GM19023 (cell line): ENCODE data around the gene TRPV2.

Experiments used
- ATAC-seq: cut with Tn5 transposase; IDR thresholded peaks from one replicate; pipeline ENCODE4 v1.9.1; 2021; ENCODE audit warnings: mild to moderate bottlenecking, moderate library complexity; ENCODE audit not compliant: unreplicated experiment

The TRPV2 gene

GRCh38 chr17:16473044-16474011 is 58.0 kb downstream of the TRPV2 start:
- ATAC-seq, result no peak

GRCh38 chr17:16474012-16474725 is 58.8 kb downstream of the TRPV2 start:
- no peak for ATAC-seq

DNA sequence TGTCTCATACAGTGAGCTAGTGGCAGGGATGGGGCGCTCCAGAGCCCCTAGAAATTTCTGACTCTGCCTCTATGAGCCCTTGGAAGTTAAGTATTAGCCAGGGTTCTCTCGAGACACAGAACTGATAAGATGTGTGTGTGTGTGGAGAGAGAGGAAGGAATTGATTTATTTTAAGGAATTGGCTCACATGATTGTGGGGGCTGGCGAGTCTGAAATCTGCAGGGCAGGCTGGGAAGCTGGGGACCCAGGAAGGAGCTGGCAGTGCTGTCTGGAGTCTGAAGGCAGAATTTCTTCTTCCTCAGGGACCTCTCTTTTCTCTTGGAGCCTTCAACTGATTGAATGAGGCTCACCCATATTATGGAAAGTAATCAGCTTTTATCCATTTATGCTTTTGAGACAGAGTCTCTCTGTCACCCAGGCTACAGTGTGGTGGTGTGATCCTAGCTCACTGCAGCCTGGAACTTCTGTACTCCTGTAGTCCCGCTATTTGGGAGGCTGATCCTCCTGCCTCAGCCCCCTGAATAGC is 59.9 kb downstream of the TRPV2 start:
- ATAC-seq, result no peak

DNA sequence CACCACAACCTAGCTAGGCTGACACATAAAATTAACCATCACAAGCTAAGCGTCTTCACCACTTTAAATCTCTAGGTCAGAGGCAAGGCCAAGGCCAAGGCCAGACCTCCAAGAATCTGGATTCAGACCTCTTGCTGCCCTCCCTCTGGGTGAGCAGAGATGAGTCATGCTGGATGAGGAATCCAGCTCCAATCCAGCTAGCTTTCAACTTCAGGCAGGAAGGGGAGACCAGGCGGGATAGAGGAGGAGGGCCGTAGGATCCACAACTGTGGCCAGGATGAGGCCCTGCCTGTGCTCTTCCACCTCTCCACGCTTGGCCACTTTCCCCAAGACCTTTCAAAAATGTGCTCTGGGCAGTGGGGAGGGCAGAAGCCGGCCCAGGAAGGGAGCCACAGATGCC is 61.9 kb downstream of the TRPV2 start:
- no peak for ATAC-seq

DNA sequence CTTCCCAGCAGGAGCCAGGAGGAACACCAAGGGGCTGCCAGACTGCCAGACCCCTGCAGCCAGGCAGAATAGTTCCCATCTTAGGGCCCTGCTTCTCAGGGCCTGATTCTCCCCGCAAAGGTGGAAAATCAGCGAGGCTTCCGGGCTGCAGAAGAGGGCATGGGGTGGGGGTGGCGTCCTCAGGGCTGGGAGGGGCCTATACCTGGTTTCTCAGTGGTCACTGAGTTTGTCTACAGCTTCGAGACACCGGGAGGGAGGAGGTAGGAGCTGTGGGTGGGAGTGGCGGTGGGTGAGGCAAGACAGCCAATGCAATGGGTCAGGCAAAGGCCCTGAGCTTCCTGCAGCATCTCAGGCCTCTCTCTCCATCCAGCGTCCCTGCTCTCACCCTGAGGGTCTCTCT is 62.3 kb downstream of the TRPV2 start:
- no peak for ATAC-seq

DNA sequence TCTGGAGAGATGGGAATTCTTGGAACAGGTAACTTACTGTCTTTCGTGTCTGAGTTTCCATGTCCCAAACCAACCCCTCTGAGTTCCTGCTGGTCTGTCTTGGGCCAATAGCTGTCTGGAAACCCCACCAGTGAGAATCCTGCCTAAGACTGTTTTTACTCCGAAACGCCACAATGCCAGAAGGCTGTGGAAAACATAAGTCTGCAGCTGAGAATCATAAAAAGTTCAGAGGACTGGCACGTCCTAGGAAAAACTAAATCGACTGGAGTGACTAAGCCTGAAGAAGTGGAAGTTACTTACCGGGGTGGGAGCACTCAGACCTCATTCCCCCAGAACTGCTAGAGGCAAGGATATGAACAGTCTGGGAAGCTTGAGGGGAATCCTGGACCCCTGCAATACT is 63.3 kb downstream of the TRPV2 start:
- no peak for ATAC-seq

DNA sequence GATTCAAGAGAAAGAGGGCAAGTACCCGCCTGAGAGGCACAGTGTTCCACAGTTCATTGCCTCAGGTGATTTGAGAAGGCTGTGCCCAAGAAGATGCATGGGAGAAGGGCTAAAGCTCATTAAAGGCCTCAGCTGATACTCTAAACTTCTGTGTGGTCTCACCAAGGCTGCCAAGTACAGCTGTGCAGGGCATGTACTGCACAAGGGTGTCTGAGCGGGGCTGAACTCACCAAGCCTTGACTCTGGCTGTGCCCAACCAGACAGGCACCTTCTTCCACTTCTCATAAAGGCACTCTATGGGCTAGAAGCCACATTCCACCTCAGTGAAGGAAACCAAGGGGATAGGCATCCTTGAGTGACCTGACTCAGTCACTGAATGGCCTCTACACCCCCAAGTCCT is 63.9 kb downstream of the TRPV2 start:
- no peak for ATAC-seq

DNA sequence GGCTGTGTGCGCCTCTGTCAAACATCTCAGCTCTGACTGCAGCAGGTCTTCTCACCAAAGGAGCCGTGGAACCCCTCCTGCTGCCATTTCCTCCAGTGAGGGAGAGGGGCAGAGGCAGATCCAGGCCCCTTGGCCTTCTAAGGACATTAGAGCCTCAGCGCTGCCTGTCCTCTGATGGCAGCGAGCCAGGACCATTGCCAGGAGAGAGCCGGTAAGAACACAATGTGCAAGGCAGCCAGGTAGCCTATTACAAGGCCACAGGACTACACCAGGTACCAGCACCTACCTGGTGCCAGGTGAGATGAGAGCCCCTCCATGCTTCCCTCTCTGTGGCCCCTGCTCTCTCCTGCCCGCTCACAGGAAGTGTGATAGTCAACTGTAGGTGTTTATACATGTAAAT is 65.6 kb downstream of the TRPV2 start:
- no peak for ATAC-seq

- ATAC-seq, result no peak
Observed at GRCh38 chr17:16482253-16482652, 66.9 kb downstream of the TRPV2 start.

DNA sequence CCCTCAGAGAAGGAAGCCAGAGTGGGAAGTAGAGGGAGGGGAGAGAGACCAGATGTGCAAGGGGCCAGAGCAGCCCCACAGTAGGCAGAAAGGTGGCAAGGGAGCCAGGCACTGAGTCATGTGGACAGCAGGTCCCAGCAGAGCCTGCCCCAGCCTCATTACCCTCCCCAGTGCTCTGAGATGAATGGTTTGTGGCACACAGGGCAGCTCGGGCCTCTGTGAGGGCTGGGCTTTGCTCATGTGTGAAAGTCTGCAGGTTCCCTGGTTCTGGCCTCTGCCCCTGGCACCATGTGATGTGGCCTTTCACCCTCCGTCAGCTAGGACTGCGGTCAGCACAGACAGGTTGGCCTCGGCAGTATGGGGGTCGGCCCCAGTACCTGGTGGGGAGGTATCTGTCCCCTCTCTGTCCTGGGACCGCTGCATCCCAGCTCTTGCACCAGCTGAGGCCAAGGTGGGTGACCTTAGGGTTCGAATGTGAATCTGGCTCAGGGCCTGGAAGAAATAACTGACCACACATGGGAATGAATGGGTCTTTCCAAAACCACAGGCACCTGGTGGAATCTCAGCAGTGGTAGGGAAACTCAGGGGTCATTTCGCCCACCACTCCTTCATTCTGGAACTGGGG is 67.8 kb downstream of the TRPV2 start:
- no peak for ATAC-seq

DNA sequence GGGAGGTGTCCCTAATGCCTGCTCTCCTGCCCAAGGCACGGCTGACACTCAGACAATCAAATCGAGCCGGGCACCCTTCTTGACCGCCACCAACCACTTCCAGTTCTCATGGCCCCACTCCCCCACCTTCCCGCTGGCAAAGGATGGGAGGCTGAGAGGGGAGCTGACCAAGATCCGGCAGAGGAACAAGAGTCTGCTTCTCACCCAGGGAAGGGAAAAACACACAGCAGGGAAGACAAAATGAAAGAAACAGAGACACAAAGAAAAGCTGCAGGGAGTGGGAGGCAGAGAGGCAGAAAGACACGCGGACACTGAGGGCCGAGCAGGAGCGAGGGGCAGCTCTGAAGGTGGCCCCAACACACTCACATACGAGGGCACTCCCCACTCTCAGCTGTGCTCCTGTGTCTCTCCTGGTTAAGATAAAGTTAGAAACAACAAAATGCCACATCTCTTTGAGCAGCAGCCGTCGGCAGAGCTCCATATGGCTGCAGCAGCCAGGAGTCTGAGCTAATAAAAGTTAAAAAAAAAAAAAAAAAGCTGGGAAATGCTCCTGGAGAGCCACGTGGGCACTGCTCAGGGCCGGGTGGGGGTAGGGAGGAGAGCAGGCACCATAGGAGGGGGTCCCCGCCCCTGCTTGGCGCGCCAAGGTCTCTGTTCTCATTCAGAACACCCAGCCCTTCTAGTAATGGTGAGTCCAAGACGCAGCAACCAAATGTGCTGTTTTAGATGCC is 69.2 kb downstream of the TRPV2 start:
- ATAC-seq, result no peak
